Measurements from ENCODE around the gene NR1D2.
"Not testable (repeated sequence)": the region's sequence is repeated elsewhere in the genome, so short reads cannot be mapped to it uniquely, and the experiment has no call there.

The NR1D2 gene

GRCh38 chr3:24012589-24013269 lies 67.6 kb downstream of the NR1D2 start:
- no peak overlapping the region for H3K9ac ChIP-seq (ENCODE audit: insufficient read length)
- no peaks in the 10 kb centered on the region for H3K36me3 ChIP-seq (ENCODE audit: insufficient read depth, low read length)
- no peak for DNase-seq (ENCODE audit: low read depth, low spot score)
- H3K4me3 ChIP-seq, result no peak overlapping the region
- no peaks in the 10 kb centered on the region for H3K9me3 ChIP-seq (ENCODE audit: low read depth, low read length)
- H3K27ac ChIP-seq, result no peak overlapping the region
- TF ChIP-seq FOXP2 (optimal IDR thresholded peaks at IDR 0.05; ENCODE audit: control extremely low read depth, extremely low read length, insufficient read depth) (no peak), EZH2 (IDR thresholded peaks at IDR 0.05) (no peak), POLR2AphosphoS5 (IDR thresholded peaks at IDR 0.05; ENCODE audit: borderline replicate concordance, low read depth, low read length) (no peak)

DNA sequence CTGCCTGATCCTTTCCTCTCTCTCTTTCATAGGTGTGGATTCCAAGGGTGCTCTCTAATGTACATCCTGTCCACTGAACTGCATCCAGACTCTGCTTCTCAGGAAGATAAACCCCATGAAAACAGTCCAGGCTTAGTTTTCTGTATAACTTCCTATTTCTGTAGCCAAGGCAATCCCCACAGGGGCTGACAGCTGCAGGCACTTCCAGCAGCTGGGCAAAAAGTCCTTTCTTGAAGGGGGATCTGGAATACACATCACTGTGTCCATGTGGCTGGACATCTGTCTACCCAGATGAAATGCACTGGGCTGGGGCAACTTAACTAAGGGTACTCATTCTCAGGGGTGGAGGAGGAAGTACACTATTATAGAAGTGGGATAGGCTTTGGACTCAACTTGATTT lies 72.2 kb downstream of the NR1D2 start:
- no peak for DNase-seq (ENCODE audit: low read depth, low spot score)
- Histone ChIP-seq H3K36me3 (ENCODE audit: insufficient read depth, low read length) (no peaks in the 10 kb centered on the region), H3K9me3 (ENCODE audit: low read depth, low read length) (no peaks in the 10 kb centered on the region), H3K4me3 (no peak overlapping the region), H3K27ac (no peak overlapping the region), H3K9ac (ENCODE audit: insufficient read length) (no peak overlapping the region)
- TF ChIP-seq FOXP2 (optimal IDR thresholded peaks at IDR 0.05; ENCODE audit: control extremely low read depth, extremely low read length, insufficient read depth), result no peak
- no peak for TF ChIP-seq POLR2AphosphoS5 (IDR thresholded peaks at IDR 0.05; ENCODE audit: borderline replicate concordance, low read depth, low read length)
- no peak for TF ChIP-seq EZH2 (IDR thresholded peaks at IDR 0.05)

DNA sequence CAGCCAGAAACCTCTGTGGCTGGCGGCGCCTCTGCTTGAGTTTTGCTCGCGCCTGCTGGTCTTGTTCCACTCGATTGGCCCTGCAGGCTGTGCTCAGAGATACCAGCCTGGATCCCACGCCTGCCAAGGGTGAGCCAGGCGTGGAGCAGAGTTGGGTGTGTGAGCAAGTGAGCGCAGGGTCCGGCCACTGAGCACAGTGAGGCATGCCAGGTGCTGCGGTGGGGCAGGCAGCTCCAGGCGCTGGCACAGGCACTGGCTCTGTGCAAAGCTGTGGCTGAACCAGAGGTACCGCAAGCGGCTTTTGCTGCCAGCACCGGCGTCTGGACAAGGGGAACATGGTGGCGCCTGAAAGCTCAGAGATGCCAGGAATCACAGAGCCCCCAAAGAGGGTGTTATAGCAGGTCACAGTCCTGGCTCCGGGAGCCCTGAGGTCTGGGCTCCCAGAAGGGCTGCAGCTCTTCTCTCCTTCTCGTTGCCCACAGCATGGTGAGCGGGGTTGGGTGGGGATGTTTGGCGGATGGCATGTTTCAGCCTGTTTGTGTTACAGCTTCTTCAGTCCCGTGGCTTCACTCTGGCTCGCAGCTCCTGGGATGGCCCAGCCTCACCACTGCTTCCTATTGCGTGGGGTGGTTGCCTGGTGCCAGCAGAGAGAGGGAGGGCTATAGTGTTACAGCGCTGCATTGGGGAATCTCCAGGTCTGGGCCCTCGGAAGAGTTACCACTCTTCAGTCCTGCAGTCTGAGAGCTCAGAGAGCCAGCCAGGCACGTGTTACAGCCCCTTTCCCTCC lies 73.9 kb downstream of the NR1D2 start:
- no peaks in the 10 kb centered on the region for H3K9me3 ChIP-seq (ENCODE audit: low read depth, low read length)
- no peak overlapping the region for H3K9ac ChIP-seq (ENCODE audit: insufficient read length)
- TF ChIP-seq FOXP2 (optimal IDR thresholded peaks at IDR 0.05; ENCODE audit: control extremely low read depth, extremely low read length, insufficient read depth), result no peak
- no peak for TF ChIP-seq POLR2AphosphoS5 (IDR thresholded peaks at IDR 0.05; ENCODE audit: borderline replicate concordance, low read depth, low read length)
- no peak for TF ChIP-seq EZH2 (IDR thresholded peaks at IDR 0.05)
- H3K4me3 ChIP-seq, result no peak overlapping the region
- no peaks in the 10 kb centered on the region for H3K36me3 ChIP-seq (ENCODE audit: insufficient read depth, low read length)
- no peak for DNase-seq (ENCODE audit: low read depth, low spot score)
- H3K27ac ChIP-seq, result no peak overlapping the region

GRCh38 chr3:24019585-24019984 lies 74.5 kb downstream of the NR1D2 start:
- DNase-seq (ENCODE audit: low read depth, low spot score), result no peak
- no peak overlapping the region for H3K27ac ChIP-seq
- no peaks in the 10 kb centered on the region for H3K9me3 ChIP-seq (ENCODE audit: low read depth, low read length)
- no peak for TF ChIP-seq POLR2AphosphoS5 (IDR thresholded peaks at IDR 0.05; ENCODE audit: borderline replicate concordance, low read depth, low read length)
- TF ChIP-seq FOXP2 (optimal IDR thresholded peaks at IDR 0.05; ENCODE audit: control extremely low read depth, extremely low read length, insufficient read depth), result no peak
- no peak for TF ChIP-seq EZH2 (IDR thresholded peaks at IDR 0.05)
- no peak overlapping the region for H3K4me3 ChIP-seq
- H3K36me3 ChIP-seq (ENCODE audit: insufficient read depth, low read length), result no peaks in the 10 kb centered on the region
- no peak overlapping the region for H3K9ac ChIP-seq (ENCODE audit: insufficient read length)

DNA sequence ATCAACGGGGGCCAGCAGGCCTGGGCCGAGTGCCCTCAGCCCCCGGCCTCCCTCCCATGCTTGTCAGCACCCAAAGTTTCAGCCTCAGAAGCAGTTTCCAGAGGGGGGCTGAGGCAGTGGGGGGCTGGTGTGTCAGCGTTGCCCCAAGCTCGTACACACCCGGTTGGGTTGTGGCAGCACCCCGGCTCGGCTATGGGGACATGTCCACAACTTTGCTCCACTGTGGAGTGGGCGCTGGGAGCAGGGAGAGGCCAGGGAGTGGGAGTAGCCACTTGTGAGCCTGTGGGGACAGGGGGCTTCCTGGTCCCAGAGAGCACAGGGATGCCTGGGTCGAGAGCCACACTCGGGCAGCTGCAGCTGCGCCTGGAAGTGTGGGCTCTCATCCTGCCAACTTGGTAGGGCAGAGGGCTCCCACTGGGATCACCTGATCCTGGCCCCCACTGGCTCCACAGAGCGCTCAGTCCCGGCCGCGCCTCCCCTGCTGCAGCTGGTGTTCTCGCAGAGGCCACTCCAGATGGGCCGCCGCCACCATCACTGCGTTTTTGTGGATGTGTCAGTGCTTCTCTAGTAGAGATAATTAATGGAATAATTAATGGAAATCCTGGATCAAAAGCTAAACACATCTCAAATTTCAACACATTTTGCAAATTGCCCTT lies 75.1 kb downstream of the NR1D2 start:
- no peak for TF ChIP-seq EZH2 (IDR thresholded peaks at IDR 0.05)
- TF ChIP-seq FOXP2 (optimal IDR thresholded peaks at IDR 0.05; ENCODE audit: control extremely low read depth, extremely low read length, insufficient read depth), result no peak
- TF ChIP-seq POLR2AphosphoS5 (IDR thresholded peaks at IDR 0.05; ENCODE audit: borderline replicate concordance, low read depth, low read length), result no peak
- no peaks in the 10 kb centered on the region for H3K9me3 ChIP-seq (ENCODE audit: low read depth, low read length)
- DNase-seq (ENCODE audit: low read depth, low spot score), result no peak
- H3K4me3 ChIP-seq, result no peak overlapping the region
- H3K36me3 ChIP-seq (ENCODE audit: insufficient read depth, low read length), result no peaks in the 10 kb centered on the region
- no peak overlapping the region for H3K9ac ChIP-seq (ENCODE audit: insufficient read length)
- H3K27ac ChIP-seq, result no peak overlapping the region

DNA sequence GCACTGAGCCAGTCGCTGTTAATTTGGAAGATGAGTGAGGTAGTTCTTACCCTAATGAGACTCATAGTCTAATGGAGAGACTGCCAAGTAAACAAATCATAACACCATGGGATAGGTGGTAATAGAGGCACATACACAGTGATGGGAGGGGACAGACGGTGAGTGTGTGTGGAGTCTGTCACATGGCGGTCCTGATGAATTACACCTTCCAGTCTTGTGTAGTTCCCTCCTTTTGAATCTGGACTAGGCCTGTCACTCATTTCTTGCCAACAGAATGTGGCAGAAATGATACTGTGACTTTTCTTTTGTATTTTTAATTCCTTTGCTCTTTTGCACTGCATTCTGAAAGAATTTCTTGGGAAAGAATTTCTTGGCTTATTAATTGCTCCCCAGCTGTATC lies 78.1 kb downstream of the NR1D2 start:
- Histone ChIP-seq H3K4me3 (no peak overlapping the region), H3K36me3 (ENCODE audit: insufficient read depth, low read length) (no peaks in the 10 kb centered on the region), H3K9ac (ENCODE audit: insufficient read length) (no peak overlapping the region), H3K9me3 (ENCODE audit: low read depth, low read length) (no peaks in the 10 kb centered on the region), H3K27ac (no peak overlapping the region)
- no peak for DNase-seq (ENCODE audit: low read depth, low spot score)
- TF ChIP-seq EZH2 (IDR thresholded peaks at IDR 0.05), result no peak
- TF ChIP-seq POLR2AphosphoS5 (IDR thresholded peaks at IDR 0.05; ENCODE audit: borderline replicate concordance, low read depth, low read length), result no peak
- TF ChIP-seq FOXP2 (optimal IDR thresholded peaks at IDR 0.05; ENCODE audit: control extremely low read depth, extremely low read length, insufficient read depth), result no peak

- H3K9me3 ChIP-seq (ENCODE audit: low read depth, low read length), result no peaks in the 10 kb centered on the region
- H3K36me3 ChIP-seq (ENCODE audit: insufficient read depth, low read length), result no peaks in the 10 kb centered on the region
- TF ChIP-seq FOXP2 (optimal IDR thresholded peaks at IDR 0.05; ENCODE audit: control extremely low read depth, extremely low read length, insufficient read depth), result no peak
- no peak for TF ChIP-seq POLR2AphosphoS5 (IDR thresholded peaks at IDR 0.05; ENCODE audit: borderline replicate concordance, low read depth, low read length)
- TF ChIP-seq EZH2 (IDR thresholded peaks at IDR 0.05), result no peak
- H3K9ac ChIP-seq (ENCODE audit: insufficient read length), result no peak overlapping the region
- no peak overlapping the region for H3K4me3 ChIP-seq
- H3K27ac ChIP-seq, result no peak overlapping the region
- DNase-seq (ENCODE audit: low read depth, low spot score), result no peak
Observed at GRCh38 chr3:24025805-24026204, 80.7 kb downstream of the NR1D2 start.

DNA sequence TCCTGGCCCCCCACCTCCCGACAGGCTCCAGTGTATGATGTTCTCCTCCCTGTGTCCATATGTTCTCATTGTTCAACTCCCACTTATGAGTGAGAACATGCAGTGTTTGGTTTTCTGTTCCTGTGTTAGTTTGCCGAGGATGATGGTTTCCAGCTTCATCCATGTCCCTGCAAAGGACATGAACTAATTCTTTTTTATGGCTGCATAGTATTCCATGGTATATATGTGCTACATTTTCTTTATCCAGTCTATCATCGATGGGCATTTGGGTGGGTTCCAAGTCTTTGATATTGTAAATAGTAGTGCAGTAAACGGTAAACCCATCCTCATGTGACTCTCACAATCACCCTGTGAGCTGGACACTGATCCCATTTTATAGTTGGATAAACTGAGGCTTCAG lies 81.6 kb downstream of the NR1D2 start:
- H3K4me3 ChIP-seq; H3K36me3 ChIP-seq (ENCODE audit: insufficient read depth, low read length); H3K9ac ChIP-seq (ENCODE audit: insufficient read length); DNase-seq (ENCODE audit: low read depth, low spot score); H3K9me3 ChIP-seq (ENCODE audit: low read depth, low read length); H3K27ac ChIP-seq: not testable (repeated sequence)

All from SK-N-MC (cell line).